ENCODE measurements around the gene RALGAPA2. TPM values are rescaled to one million over a fixed set of nuclear protein-coding genes. Genes with fewer than 3 reads are reported as not detected.

RALGAPA2 gene
- total RNA-seq, 3 donors from 2014 or later = 34.6 to 74.1 (median 46.0) TPM

DNA sequence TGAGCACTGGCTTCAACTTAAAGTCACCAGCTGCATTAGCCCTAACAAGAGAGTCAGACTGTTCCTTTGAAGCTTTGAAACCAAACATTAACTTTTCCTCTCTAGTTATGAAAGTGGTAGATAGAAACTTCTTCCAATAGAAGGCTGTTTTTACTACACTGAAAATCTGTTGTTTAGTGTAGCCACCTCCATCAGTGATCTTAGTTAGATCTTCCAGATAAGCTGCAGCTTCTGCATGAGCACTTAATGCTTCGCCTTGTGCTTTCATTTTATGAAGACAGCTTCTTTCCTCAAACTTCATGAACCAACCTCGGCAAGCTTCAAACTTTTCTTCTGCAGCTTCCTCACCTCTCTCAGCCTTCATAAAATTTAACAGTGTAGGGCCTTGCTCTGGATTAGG, 211.3 kb downstream of the RALGAPA2 start:
- no peak overlapping the region for H3K27ac ChIP-seq
- H3K36me3 ChIP-seq = peaks cover 10% of the 10 kb centered on the region
- H3K27me3 ChIP-seq = no peaks in the 10 kb centered on the region
- intact Hi-C loops (cut with DNase I; ENCODE audit: low total_unique reads) = no loop called here
- TF ChIP-seq POLR2AphosphoS5 (IDR thresholded peaks at IDR 0.05) (no peak), POLR2A (IDR thresholded peaks at IDR 0.05) (no peak)
- TF ChIP-seq, protein P1, sequence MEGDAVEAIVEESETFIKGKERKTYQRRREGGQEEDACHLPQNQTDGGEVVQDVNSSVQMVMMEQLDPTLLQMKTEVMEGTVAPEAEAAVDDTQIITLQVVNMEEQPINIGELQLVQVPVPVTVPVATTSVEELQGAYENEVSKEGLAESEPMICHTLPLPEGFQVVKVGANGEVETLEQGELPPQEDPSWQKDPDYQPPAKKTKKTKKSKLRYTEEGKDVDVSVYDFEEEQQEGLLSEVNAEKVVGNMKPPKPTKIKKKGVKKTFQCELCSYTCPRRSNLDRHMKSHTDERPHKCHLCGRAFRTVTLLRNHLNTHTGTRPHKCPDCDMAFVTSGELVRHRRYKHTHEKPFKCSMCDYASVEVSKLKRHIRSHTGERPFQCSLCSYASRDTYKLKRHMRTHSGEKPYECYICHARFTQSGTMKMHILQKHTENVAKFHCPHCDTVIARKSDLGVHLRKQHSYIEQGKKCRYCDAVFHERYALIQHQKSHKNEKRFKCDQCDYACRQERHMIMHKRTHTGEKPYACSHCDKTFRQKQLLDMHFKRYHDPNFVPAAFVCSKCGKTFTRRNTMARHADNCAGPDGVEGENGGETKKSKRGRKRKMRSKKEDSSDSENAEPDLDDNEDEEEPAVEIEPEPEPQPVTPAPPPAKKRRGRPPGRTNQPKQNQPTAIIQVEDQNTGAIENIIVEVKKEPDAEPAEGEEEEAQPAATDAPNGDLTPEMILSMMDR (IDR thresholded peaks at IDR 0.05) = no peak
- DNase-seq (ENCODE audit: low spot score in 2 of 2) = no peak
- no peaks in the 10 kb centered on the region for H3K9me3 ChIP-seq
- no peaks in the 10 kb centered on the region for H3K4me1 ChIP-seq
- no peak overlapping the region for H3K4me3 ChIP-seq

DNA sequence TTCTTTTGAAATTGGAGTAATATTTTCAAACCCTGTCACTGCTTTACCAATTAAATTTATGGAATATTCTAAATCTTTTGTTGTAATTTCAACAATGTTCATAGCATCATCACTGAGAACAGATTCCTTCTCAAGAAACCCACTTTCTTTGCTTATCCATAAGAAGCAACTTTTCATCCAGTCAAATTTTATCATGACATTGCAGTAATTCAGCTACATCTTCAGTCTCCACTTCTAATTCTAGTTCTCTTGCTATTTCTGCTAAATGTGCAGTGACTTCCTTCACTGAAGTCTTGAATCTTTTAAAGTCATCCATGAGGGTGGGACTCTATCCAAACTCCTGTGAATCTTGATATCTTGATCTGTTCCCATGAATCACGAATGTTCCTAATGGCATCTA, 212.1 kb downstream of the RALGAPA2 start:
- no peaks in the 10 kb centered on the region for H3K27me3 ChIP-seq
- H3K9me3 ChIP-seq = no peaks in the 10 kb centered on the region
- no peak for DNase-seq (ENCODE audit: low spot score in 2 of 2)
- H3K4me3 ChIP-seq = no peak overlapping the region
- TF ChIP-seq POLR2A (IDR thresholded peaks at IDR 0.05) = no peak
- no peak for TF ChIP-seq POLR2AphosphoS5 (IDR thresholded peaks at IDR 0.05)
- TF ChIP-seq, protein P1 (IDR thresholded peaks at IDR 0.05) = no peak
- H3K36me3 ChIP-seq = peaks cover 10% of the 10 kb centered on the region
- H3K27ac ChIP-seq = no peak overlapping the region
- no peaks in the 10 kb centered on the region for H3K4me1 ChIP-seq
- intact Hi-C loops (cut with DNase I; ENCODE audit: low total_unique reads) = no loop called here

DNA sequence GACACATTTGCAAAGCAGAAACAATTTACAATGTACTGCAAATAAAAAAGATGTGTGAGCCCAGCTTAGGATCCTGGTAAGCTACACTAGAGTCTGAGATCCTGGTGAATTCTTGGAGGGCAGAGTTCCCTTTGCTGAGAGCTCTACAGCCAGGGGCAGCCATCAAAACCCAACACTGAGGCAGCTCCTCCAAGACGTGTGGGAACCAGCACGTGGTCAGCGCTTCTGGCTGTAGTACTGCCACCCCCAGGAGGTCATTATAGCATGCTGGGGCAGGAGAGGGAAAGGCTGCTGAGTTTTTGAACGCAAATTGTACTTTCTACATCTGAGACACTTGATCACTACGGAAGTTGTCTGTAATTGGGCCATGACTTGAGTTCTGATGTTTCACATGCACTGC, 213.0 kb downstream of the RALGAPA2 start:
- TF ChIP-seq POLR2A (IDR thresholded peaks at IDR 0.05) (no peak), POLR2AphosphoS5 (IDR thresholded peaks at IDR 0.05) (no peak)
- TF ChIP-seq, protein P1 (IDR thresholded peaks at IDR 0.05) = no peak
- intact Hi-C loops (cut with DNase I; ENCODE audit: low total_unique reads) = no loop called here
- no peaks in the 10 kb centered on the region for H3K9me3 ChIP-seq
- no peak for DNase-seq (ENCODE audit: low spot score in 2 of 2)
- no peaks in the 10 kb centered on the region for H3K4me1 ChIP-seq
- H3K27me3 ChIP-seq = no peaks in the 10 kb centered on the region
- peaks cover 10% of the 10 kb centered on the region for H3K36me3 ChIP-seq
- H3K4me3 ChIP-seq = no peak overlapping the region
- H3K27ac ChIP-seq = no peak overlapping the region

DNA sequence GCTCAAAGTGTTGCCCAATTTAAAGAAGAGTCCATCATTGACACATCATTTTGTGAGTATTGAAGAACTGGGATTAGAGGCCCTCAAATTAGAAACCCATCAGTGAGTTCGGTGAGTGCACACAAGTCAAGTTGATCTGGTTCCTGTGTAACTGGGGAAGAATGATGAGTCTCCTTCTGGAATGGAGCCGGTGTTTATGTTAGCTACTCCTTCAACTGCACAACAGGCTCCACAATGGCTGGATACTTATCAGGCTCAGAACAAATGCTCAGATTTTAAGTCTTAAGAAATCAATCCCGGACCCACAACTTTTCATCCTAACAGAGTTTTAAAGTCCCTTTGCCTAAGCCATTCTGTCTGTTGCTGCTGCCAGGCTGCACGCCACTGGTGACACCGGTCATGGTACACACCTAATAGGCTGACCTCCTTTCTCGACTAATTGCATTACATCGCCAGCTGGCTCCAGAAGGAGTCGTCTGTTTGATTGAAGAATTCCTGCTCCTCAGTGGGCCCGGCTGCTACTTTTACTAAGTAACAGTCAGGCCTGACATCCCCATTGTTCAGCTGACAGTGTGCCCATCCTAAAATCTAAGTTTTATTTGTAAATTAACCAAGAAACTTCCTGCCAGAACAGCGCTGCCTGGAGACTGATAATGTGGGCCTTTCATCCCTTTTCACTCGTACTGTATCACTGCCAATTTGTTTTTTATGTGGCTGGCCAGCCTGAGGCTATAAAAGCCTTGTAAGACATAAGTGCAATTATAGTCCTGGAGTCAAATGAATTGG, 214.2 kb downstream of the RALGAPA2 start:
- TF ChIP-seq, protein P1 (IDR thresholded peaks at IDR 0.05) = no peak
- TF ChIP-seq POLR2AphosphoS5 (IDR thresholded peaks at IDR 0.05) (no peak), POLR2A (IDR thresholded peaks at IDR 0.05) (no peak)
- Histone ChIP-seq H3K27me3 (no peaks in the 10 kb centered on the region), H3K27ac (no peak overlapping the region), H3K4me3 (no peak overlapping the region), H3K9me3 (no peaks in the 10 kb centered on the region), H3K36me3 (peaks cover 7% of the 10 kb centered on the region), H3K4me1 (no peaks in the 10 kb centered on the region)
- DNase-seq (ENCODE audit: low spot score in 2 of 2) = no peak
- intact Hi-C loops (cut with DNase I; ENCODE audit: low total_unique reads) = no loop called here

DNA sequence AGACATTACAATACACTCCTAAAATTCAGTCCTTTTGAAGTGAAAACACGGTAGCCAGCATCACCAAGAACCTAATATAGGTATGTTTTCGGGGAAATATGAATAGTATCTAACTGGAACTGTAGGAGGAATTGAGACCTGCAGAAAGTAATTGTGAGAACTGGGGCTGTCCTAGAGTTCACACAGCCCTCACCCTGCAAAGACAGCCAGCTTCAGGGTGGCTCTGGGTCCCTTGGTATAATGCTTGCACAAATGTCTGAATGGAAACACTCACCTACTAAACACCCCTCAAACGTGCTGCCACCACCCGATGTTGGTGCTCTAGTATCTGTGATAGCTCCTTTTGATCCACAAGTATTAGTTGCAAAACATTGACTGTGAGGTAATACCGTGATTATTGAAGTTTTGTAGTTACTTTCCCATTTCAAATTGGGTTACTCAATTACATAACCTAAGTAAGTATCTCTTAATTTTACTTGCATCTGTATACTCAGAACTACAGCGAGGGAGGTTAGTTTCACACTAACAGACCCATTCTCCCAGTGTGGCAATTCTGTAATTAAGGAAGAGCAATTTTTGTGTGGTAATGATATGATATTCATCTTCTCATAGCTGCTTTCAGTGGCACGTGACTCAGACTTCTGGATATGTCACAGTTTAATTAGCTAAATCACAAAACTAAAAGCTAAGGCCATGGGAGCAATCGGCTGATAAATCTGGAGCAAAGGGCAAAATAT, 215.0 kb downstream of the RALGAPA2 start:
- Histone ChIP-seq H3K27me3 (no peaks in the 10 kb centered on the region), H3K36me3 (peaks cover under 1% of the 10 kb centered on the region), H3K4me1 (no peaks in the 10 kb centered on the region), H3K9me3 (no peaks in the 10 kb centered on the region), H3K4me3 (no peak overlapping the region), H3K27ac (no peak overlapping the region)
- no peak for TF ChIP-seq POLR2AphosphoS5 (IDR thresholded peaks at IDR 0.05)
- TF ChIP-seq, protein P1 (IDR thresholded peaks at IDR 0.05) = no peak
- no peak for TF ChIP-seq POLR2A (IDR thresholded peaks at IDR 0.05)
- intact Hi-C loops (cut with DNase I; ENCODE audit: low total_unique reads) = no loop called here
- no peak for DNase-seq (ENCODE audit: low spot score in 2 of 2)

All from breast epithelium (tissue), 4 donors.